Ovary (tissue), 3 donors: ENCODE results near the gene IL12A.

ENCODE experiments used
- CTCF ChIP-seq, 3 donors: fragments of 450-650 bp in 2 of 3; fragments of 200-600 bp in 1 of 3; IDR thresholded peaks; one replicate each; pipeline versions ENCODE4 v1.5.1 to v1.8.0; 2016 to 2022; ENCODE audit warnings: antibody characterized with exemption in 3 of 3, mild to moderate bottlenecking in 1 of 3
- EP300 ChIP-seq: sonication (generic); formaldehyde crosslinking; IDR thresholded peaks from one replicate; pipeline ENCODE4 v1.6.1; 2017; ENCODE audit warnings: antibody characterized with exemption
- POLR2A ChIP-seq: fragments of 450-650 bp; IDR thresholded peaks from one replicate; pipeline ENCODE4 v1.6.1; 2017; ENCODE audit warnings: antibody characterized with exemption, mild to moderate bottlenecking, moderate library complexity
- donor health status: DM: no; HTN: no; CAD: no.

DNA sequence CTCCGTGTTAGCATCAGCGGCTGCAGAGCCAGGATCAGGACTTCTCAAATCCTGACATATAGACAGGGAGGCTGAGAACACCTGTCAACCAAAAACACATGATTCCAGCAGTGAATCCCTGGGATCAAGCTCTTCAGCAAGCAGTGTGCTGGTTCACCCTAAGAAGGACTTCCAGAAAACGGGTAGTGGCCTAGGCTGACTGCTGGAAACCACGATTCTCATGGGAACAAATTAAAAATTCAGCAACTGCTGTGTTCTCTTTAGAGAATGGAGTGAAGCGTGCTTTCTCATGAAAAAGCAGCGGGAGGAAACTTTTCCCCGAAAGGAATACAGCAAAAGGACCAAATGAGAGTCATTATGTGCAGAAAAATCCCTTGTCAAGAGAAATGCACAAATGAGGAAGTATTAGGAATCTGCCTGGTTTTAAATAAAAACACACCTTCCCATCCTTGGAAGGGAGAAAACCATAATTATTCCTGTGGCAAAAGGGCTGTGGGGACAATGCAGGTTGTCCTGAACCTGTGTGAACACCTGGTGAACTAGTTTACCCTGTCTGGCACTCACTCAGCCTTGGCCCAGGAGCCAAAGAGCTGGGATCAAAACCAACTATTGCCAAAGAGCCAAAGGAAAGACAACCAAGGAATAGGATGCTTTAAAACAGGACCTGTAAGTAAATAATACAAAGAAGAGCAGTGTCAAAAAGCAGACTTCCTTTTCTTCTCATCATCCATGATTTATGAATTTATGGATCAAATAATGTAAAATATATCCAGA lies 13.4 kb downstream of the IL12A start:
- no peak for TF ChIP-seq CTCF (IDR thresholded peaks at IDR 0.05)
- TF ChIP-seq POLR2A, result no peak
- no peak for TF ChIP-seq EP300
